GM12801 (cell line): ENCODE data around the gene CCDC142.

ENCODE experiments used
- CTCF ChIP-seq: IDR thresholded peaks from one replicate; pipeline ENCODE4 v1.5.1; 2011; ENCODE audit warnings: control low read depth; ENCODE audit not compliant: insufficient read length; ENCODE audit errors: extremely low read depth

The CCDC142 gene

DNA sequence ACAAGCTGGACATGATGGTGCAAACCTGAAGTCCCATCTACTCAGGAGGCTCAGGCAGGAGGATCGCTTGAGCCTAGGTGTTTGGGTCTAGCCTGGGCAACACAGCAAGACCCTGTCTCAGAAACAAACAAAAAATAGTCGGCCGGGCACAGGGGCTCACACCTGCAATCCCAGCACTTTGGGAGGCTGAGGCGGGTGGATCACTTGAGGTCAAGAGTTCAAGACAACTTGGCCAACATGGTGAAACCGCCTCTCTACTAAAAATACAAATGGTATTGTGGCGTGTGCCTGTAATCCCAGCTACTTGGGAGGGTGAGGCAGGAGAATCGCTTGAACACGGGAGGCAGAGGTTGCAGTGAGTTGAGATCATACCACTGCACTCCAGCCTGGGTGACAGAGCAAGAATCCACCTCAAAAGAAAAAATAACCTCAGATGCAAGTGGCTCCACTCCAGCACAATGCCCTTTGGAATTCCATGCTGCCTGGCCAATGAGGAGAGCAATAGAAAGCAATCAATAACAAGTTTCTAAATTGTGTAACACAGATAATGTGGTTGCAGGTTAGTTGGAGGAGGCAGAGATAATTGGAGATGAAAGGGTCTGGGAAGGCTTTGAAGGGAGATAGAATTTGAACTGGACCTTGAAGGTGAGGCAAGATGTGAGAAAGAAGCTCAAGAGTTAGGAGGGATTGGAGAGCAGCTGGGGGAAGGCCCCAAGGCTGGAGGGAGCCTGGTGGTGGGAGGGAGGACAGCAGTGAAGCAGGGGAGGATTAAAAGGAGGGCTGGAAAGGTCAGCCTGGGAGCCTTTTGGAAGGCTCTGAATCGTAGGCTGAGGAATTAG is 6.1 kb upstream of the CCDC142 start:
- no peak for TF ChIP-seq CTCF

- no peak for TF ChIP-seq CTCF
These were observed 3.3 kb upstream of the CCDC142 start for GRCh38 chr2:74486141-74486540.

- no peak for TF ChIP-seq CTCF
These were observed 617 bp downstream of the CCDC142 start for GRCh38 chr2:74481961-74482800.

DNA sequence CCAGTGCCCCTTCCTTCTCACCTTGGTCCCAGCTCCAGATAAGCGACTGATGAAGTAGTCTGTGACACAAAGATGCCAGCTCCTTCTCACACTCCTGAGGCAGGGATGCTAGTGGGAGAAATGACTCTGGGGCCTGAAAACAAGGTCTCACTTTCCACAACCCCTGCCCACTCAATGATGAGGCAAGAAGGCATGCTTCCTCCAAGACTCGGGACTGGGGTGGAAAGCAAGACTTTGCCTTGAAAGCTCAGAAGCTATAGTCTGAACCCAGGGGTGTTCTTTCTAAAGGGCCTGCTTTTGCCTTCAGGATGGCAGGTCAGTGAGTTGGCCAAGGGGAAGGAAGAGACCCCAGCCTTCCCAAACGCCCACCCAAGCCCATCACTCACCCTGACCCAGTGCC is 1.4 kb downstream of the CCDC142 start:
- no peak for TF ChIP-seq CTCF

- TF ChIP-seq CTCF: no peak
These were observed 7.9 kb downstream of the CCDC142 start for GRCh38 chr2:74474899-74475298.

- TF ChIP-seq CTCF: no peak
These were observed 8.3 kb downstream of the CCDC142 start for GRCh38 chr2:74474481-74474880.

DNA sequence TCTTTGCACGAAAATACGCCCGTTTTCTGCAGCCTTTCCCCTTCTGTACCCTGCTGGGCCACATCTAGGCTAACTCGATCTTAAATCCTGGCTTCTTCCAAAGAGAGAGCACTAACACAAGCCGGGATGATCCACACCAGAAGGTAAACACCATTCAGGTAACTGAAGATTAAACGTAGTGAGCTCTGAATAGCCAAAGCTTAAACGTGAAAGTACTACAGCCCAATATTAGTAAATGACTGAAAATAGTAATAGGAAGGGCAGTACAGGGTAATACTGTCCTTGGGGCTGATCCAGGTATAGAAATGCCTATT is 9.9 kb downstream of the CCDC142 start:
- no peak for TF ChIP-seq CTCF
